ENCODE results near the gene STX11.
A peak's percentile ranks its signal among the peaks of the same experiment; 100 is the strongest.
"Not testable (repeated sequence)": the region's sequence is repeated elsewhere in the genome, so short reads cannot be mapped to it uniquely, and the experiment has no call there.

The STX11 gene

GRCh38 chr6:144149894-144150709 is at the start of gene STX11:
Gene STX11 (plus strand): TSS chr6:144150517. CDS start chr6:144186628, 36,111 bp downstream.
- in situ Hi-C loops (cut with HindIII; ENCODE audit: low pct_ligation_motif_present, low pct_unique_long_range_greater_than_20kb, low sequenced_read_pairs) = no loop called here
- DNase-seq = peak; percentile 59

GRCh38 chr6:144103026-144103563 is 47.2 kb upstream of the STX11 start:
- in situ Hi-C loops (cut with HindIII; ENCODE audit: low pct_ligation_motif_present, low pct_unique_long_range_greater_than_20kb, low sequenced_read_pairs) = no loop called here
- DNase-seq = no peak

GRCh38 chr6:144104488-144104887 is 45.8 kb upstream of the STX11 start:
- no peak for DNase-seq
- in situ Hi-C loops (cut with HindIII; ENCODE audit: low pct_ligation_motif_present, low pct_unique_long_range_greater_than_20kb, low sequenced_read_pairs) = no loop called here

- in situ Hi-C loops (cut with HindIII; ENCODE audit: low pct_ligation_motif_present, low pct_unique_long_range_greater_than_20kb, low sequenced_read_pairs) = no loop called here
- peak; percentile 73 for DNase-seq
Observed at GRCh38 chr6:144104898-144105487, 45.3 kb upstream of the STX11 start.

- in situ Hi-C loops (cut with HindIII; ENCODE audit: low pct_ligation_motif_present, low pct_unique_long_range_greater_than_20kb, low sequenced_read_pairs) = no loop called here
- DNase-seq = peak; percentile 66
Observed at GRCh38 chr6:144106206-144106605, 44.1 kb upstream of the STX11 start.

GRCh38 chr6:144110210-144110609 is 40.1 kb upstream of the STX11 start:
- in situ Hi-C loops (cut with HindIII; ENCODE audit: low pct_ligation_motif_present, low pct_unique_long_range_greater_than_20kb, low sequenced_read_pairs) = no loop called here
- DNase-seq = no peak

GRCh38 chr6:144113366-144113765 is 37.0 kb upstream of the STX11 start:
- DNase-seq = no peak
- in situ Hi-C loops (cut with HindIII; ENCODE audit: low pct_ligation_motif_present, low pct_unique_long_range_greater_than_20kb, low sequenced_read_pairs) = no loop called here

- in situ Hi-C loops (cut with HindIII; ENCODE audit: low pct_ligation_motif_present, low pct_unique_long_range_greater_than_20kb, low sequenced_read_pairs) = no loop called here
- DNase-seq = no peak
Observed at GRCh38 chr6:144115219-144115618, 35.1 kb upstream of the STX11 start.

GRCh38 chr6:144119376-144119775 is 30.9 kb upstream of the STX11 start:
- no peak for DNase-seq
- in situ Hi-C loops (cut with HindIII; ENCODE audit: low pct_ligation_motif_present, low pct_unique_long_range_greater_than_20kb, low sequenced_read_pairs) = no loop called here

- no peak for DNase-seq
- in situ Hi-C loops (cut with HindIII; ENCODE audit: low pct_ligation_motif_present, low pct_unique_long_range_greater_than_20kb, low sequenced_read_pairs) = no loop called here
Observed at GRCh38 chr6:144122861-144123260, 27.5 kb upstream of the STX11 start.

GRCh38 chr6:144123421-144123820 is 26.9 kb upstream of the STX11 start:
- DNase-seq = no peak
- in situ Hi-C loops (cut with HindIII; ENCODE audit: low pct_ligation_motif_present, low pct_unique_long_range_greater_than_20kb, low sequenced_read_pairs) = no loop called here

GRCh38 chr6:144123836-144124235 is 26.5 kb upstream of the STX11 start:
- in situ Hi-C loops (cut with HindIII; ENCODE audit: low pct_ligation_motif_present, low pct_unique_long_range_greater_than_20kb, low sequenced_read_pairs) = no loop called here
- DNase-seq = no peak

GRCh38 chr6:144127097-144127496 is 23.2 kb upstream of the STX11 start:
- no peak for DNase-seq
- in situ Hi-C loops (cut with HindIII; ENCODE audit: low pct_ligation_motif_present, low pct_unique_long_range_greater_than_20kb, low sequenced_read_pairs) = no loop called here

GRCh38 chr6:144129469-144129868 is 20.8 kb upstream of the STX11 start:
- in situ Hi-C loops (cut with HindIII; ENCODE audit: low pct_ligation_motif_present, low pct_unique_long_range_greater_than_20kb, low sequenced_read_pairs) = no loop called here
- no peak for DNase-seq

- peak; percentile 9 for DNase-seq
- in situ Hi-C loops (cut with HindIII; ENCODE audit: low pct_ligation_motif_present, low pct_unique_long_range_greater_than_20kb, low sequenced_read_pairs) = no loop called here
Observed at GRCh38 chr6:144131248-144131709, 19.0 kb upstream of the STX11 start.

GRCh38 chr6:144132167-144132690 is 18.1 kb upstream of the STX11 start:
- in situ Hi-C loops (cut with HindIII; ENCODE audit: low pct_ligation_motif_present, low pct_unique_long_range_greater_than_20kb, low sequenced_read_pairs); DNase-seq: not testable (repeated sequence)

- in situ Hi-C loops (cut with HindIII; ENCODE audit: low pct_ligation_motif_present, low pct_unique_long_range_greater_than_20kb, low sequenced_read_pairs) = no loop called here
Observed at GRCh38 chr6:144133225-144133821, 17.0 kb upstream of the STX11 start.

GRCh38 chr6:144134176-144134575 is 16.1 kb upstream of the STX11 start:
- no peak for DNase-seq
- in situ Hi-C loops (cut with HindIII; ENCODE audit: low pct_ligation_motif_present, low pct_unique_long_range_greater_than_20kb, low sequenced_read_pairs) = no loop called here

More at GRCh38 chr6:144133225-144133821, 17.0 kb upstream of the STX11 start:
- no peak for DNase-seq

- DNase-seq = no peak
- in situ Hi-C loops (cut with HindIII; ENCODE audit: low pct_ligation_motif_present, low pct_unique_long_range_greater_than_20kb, low sequenced_read_pairs) = no loop called here
Observed at GRCh38 chr6:144134737-144135136, 15.6 kb upstream of the STX11 start.
